CD14-positive monocyte (primary cell): Measurements from ENCODE around the gene SETDB1. TPM values are rescaled to one million over a fixed set of nuclear protein-coding genes. Genes with fewer than 3 reads are reported as not detected.

Experiments
- DNase-seq, 3 donors: peaks; one replicate each; pipeline ENCODE4 v3.0.0-alpha.2; 2011 to 2022
- H2AFZ ChIP-seq: 2 replicates; pipeline ENCODE4 v1.6.0; 2012; ENCODE audit warnings: mild to moderate bottlenecking, low read depth, low read length, inconsistent platforms; ENCODE audit not compliant: insufficient read depth, poor library complexity, severe bottlenecking
- H3K27ac ChIP-seq, 2 donors: 1 replicate in 1 of 2; 2 replicates in 1 of 2; pipeline ENCODE4 v1.5.1; 2012 to 2013; ENCODE audit warnings: low read length in 2 of 2, control low read depth in 1 of 2, inconsistent platforms in 1 of 2, low read depth in 1 of 2, mild to moderate bottlenecking in 1 of 2
- H3K27me3 ChIP-seq, 2 donors: one replicate each; pipeline versions ENCODE4 v1.6.0 to v1.6.1; 2011 to 2013; ENCODE audit warnings: low read length in 2 of 2; ENCODE audit not compliant: control insufficient read depth in 2 of 2, insufficient read depth in 2 of 2
- H3K36me3 ChIP-seq, 2 donors: replicated peaks in 1 of 2; 1 replicate in 1 of 2; 2 replicates in 1 of 2; pipeline versions ENCODE4 v1.5.1 to v1.6.1; 2012 to 2013; ENCODE audit warnings: low read length in 2 of 2, control low read depth in 1 of 2, inconsistent platforms in 1 of 2, mild to moderate bottlenecking in 1 of 2; ENCODE audit not compliant: insufficient read depth in 2 of 2, control insufficient read depth in 1 of 2
- H3K4me1 ChIP-seq, 2 donors: 1 replicate in 1 of 2; 2 replicates in 1 of 2; pipeline versions ENCODE4 v1.5.1 to v1.6.1; 2012 to 2013; ENCODE audit warnings: low read length in 2 of 2, control low read depth in 1 of 2, inconsistent platforms in 1 of 2, mild to moderate bottlenecking in 1 of 2, moderate library complexity in 1 of 2; ENCODE audit not compliant: insufficient read depth in 2 of 2, control insufficient read depth in 1 of 2
- H3K4me2 ChIP-seq: replicated peaks from 2 replicates; pipeline ENCODE3; 2012; ENCODE audit warnings: low read length, moderate library complexity, mild to moderate bottlenecking; ENCODE audit not compliant: poor library complexity, severe bottlenecking; ENCODE audit errors: extremely low read depth
- H3K4me3 ChIP-seq, 3 experiments: fragments of 200-600 bp in 1 of 3; sonication (generic) in 1 of 3; replicated peaks in 1 of 3; 1 replicate in 2 of 3; 2 replicates in 1 of 3; pipeline ENCODE4 v1.5.1; 2011 to 2013; ENCODE audit warnings: low read length in 3 of 3, mild to moderate bottlenecking in 3 of 3, control low read depth in 2 of 3, low read depth in 2 of 3, inconsistent platforms in 1 of 3, moderate library complexity in 1 of 3
- H3K79me2 ChIP-seq: 2 replicates; pipeline ENCODE4 v1.6.0; 2012; ENCODE audit warnings: mild to moderate bottlenecking, control low read depth, inconsistent platforms, low read length, moderate library complexity; ENCODE audit not compliant: insufficient read depth
- H3K9ac ChIP-seq: 2 replicates; pipeline ENCODE4 v1.6.0; 2017; ENCODE audit warnings: low read length, mild to moderate bottlenecking; ENCODE audit not compliant: insufficient read depth, poor library complexity, severe bottlenecking
- H3K9me3 ChIP-seq, 2 donors: replicated peaks in 1 of 2; 1 replicate in 1 of 2; 2 replicates in 1 of 2; pipeline versions ENCODE4 v1.5.1 to v1.6.1; 2012 to 2013; ENCODE audit warnings: low read length in 2 of 2, control low read depth in 1 of 2; ENCODE audit not compliant: control insufficient read depth in 1 of 2, insufficient read depth in 1 of 2
- H4K20me1 ChIP-seq: 2 replicates; pipeline ENCODE4 v1.6.0; 2012; ENCODE audit warnings: mild to moderate bottlenecking, low read length, control low read depth, moderate library complexity; ENCODE audit not compliant: insufficient read depth
- H3K27ac Mint-ChIP-seq, 7 donors: one replicate each; pipeline ENCODE4 v1.8.0; 2020; ENCODE audit warnings: mild to moderate bottlenecking in 7 of 7, mixed read lengths in 7 of 7, moderate library complexity in 6 of 7, inconsistent platforms in 2 of 7
- H3K27me3 Mint-ChIP-seq, 3 donors: one replicate each; pipeline ENCODE4 v1.8.0; 2021 to 2022; ENCODE audit warnings: low read depth in 3 of 3, mild to moderate bottlenecking in 3 of 3, mixed read lengths in 3 of 3, moderate library complexity in 3 of 3, inconsistent platforms in 1 of 3
- H3K36me3 Mint-ChIP-seq, 2 donors: one replicate each; pipeline ENCODE4 v1.8.0; 2020; ENCODE audit warnings: mixed read lengths in 2 of 2, inconsistent platforms in 1 of 2, mild to moderate bottlenecking in 1 of 2
- H3K4me1 Mint-ChIP-seq: one replicate; pipeline ENCODE4 v1.8.0; 2020; ENCODE audit warnings: mild to moderate bottlenecking, mixed read lengths
- H3K4me3 Mint-ChIP-seq, 2 donors: one replicate each; pipeline ENCODE4 v1.8.0; 2020; ENCODE audit warnings: mild to moderate bottlenecking in 2 of 2, mixed read lengths in 2 of 2, moderate library complexity in 1 of 2
- H3K9me3 Mint-ChIP-seq, 7 donors: one replicate each; pipeline ENCODE4 v1.8.0; 2020 to 2022; ENCODE audit warnings: mixed read lengths in 7 of 7, mild to moderate bottlenecking in 6 of 7, moderate library complexity in 6 of 7, inconsistent platforms in 2 of 7
- WGBS: methylation state at CpG from one replicate; pipeline ENCODE4 v1.1.5; 2013; ENCODE audit warnings: missing lambda C conversion rate; ENCODE audit not compliant: insufficient coverage; 5-methylcytosine and 5-hydroxymethylcytosine counted together
- intact Hi-C, 2 donors: fragments of 100-400 bp; cut with micrococcal nuclease; formaldehyde crosslinking; loops; one replicate each; pipeline versions ENCODE4 v1.15.0 to v1.15.1; 2023
- polyA plus RNA-seq, 3 donors: library from polyadenylated mRNA; depleted of rRNA in 1 of 3; unstranded in 2 of 3; stranded (reverse) in 1 of 3; fragments of 300-500 nt in 2 of 3; fragments of >200 nt in 1 of 3; fragmentation: Illumina TruSeq in 2 of 3; gene quantifications; 1 replicate in 2 of 3; 2 replicates in 1 of 3; pipeline ENCODE4 v1.2.3, GENCODE V29; 2012 to 2021
- TF ChIP-seq, protein P1 (sequence below): fragments of 200-600 bp; IDR thresholded peaks from one replicate; pipeline ENCODE4 v1.8.0; 2022; ENCODE audit warnings: antibody characterized with exemption, mild to moderate bottlenecking

SETDB1 gene
- polyA plus RNA-seq, 3 donors = 13.9 to 69.4 (median 15.5) TPM

DNA sequence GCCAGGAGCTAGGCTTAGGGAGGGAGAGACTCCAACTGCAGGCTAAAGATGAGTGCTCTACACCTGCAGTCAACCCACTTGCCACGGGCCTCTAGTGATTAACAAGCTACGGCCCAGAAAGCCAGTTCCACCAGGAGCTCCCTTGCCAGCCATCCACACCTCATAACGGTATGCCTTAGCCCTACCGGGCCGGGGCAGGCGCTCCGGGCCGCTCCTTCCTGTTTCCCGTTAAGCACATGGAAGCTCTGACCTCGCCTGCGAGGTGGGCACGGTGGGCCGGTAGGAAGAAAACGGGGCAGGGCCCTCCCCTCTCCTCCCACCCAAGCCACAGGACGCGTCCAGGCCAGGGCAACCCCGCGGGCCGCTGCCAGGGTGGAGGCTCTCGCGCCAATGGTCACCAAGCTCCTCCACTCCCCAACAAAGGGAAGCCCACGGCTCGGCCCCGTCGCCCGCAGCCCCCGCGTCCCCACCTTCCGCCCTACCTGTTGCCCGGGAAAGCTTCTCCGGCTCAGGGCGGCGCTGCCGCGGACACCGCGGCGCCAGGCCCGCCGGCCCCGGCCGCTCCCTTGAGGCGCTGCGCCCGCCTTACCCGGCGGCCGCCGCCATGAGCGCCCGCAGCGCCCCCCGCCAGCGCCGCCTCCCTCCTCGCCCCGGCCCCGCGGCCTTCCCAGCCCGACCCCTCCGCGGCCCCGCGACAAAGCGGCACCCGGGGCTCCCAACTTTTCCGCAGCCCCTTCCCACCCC, 47.8 kb downstream of the SETDB1 start:
- Mint-ChIP-seq H3K27ac (peak overlapping the region; percentile 57 to 91 (median 77)), H3K36me3 (peaks cover 4 to 8% of the 10 kb centered on the region in 2 donors), H3K4me1 (peaks cover 82% of the 10 kb centered on the region), H3K9me3 (no peaks in the 10 kb centered on the region), H3K4me3 (peak overlapping the region; percentile 86 to 90), H3K27me3 (no peaks in the 10 kb centered on the region)
- peaks cover 75 to 84% of the 10 kb centered on the region in 2 donors for H3K4me1 ChIP-seq
- peak overlapping the region; percentile 75 for H2AFZ ChIP-seq
- peaks cover 75% of the 10 kb centered on the region for H3K79me2 ChIP-seq
- under 1% methylated on average over 64 of the region's 67 CpGs for WGBS
- peaks cover under 1 to 6% of the 10 kb centered on the region in 2 donors for H3K36me3 ChIP-seq
- no peaks in the 10 kb centered on the region for H3K9me3 ChIP-seq
- TF ChIP-seq, protein P1, sequence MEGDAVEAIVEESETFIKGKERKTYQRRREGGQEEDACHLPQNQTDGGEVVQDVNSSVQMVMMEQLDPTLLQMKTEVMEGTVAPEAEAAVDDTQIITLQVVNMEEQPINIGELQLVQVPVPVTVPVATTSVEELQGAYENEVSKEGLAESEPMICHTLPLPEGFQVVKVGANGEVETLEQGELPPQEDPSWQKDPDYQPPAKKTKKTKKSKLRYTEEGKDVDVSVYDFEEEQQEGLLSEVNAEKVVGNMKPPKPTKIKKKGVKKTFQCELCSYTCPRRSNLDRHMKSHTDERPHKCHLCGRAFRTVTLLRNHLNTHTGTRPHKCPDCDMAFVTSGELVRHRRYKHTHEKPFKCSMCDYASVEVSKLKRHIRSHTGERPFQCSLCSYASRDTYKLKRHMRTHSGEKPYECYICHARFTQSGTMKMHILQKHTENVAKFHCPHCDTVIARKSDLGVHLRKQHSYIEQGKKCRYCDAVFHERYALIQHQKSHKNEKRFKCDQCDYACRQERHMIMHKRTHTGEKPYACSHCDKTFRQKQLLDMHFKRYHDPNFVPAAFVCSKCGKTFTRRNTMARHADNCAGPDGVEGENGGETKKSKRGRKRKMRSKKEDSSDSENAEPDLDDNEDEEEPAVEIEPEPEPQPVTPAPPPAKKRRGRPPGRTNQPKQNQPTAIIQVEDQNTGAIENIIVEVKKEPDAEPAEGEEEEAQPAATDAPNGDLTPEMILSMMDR = no peak
- peak overlapping the region; percentile 83 for H3K9ac ChIP-seq
- H4K20me1 ChIP-seq = peaks cover 48% of the 10 kb centered on the region
- peak overlapping the region; percentile 98 for H3K4me2 ChIP-seq
- peak overlapping the region; percentile 68 to 84 for H3K27ac ChIP-seq
- intact Hi-C loops = loop anchor here (5.0 to 10.0 kb wide), 3 partner anchors 33 to 209 kb away; partner anchors contain the start of genes CTSS (in 1 of the 2), MINDY1 (in 1 of the 2), PRUNE1 (in 1 of the 2) and SETDB1 (in 1 of the 2)
- peak in 2 of 3 donors; percentile 35 to 40 for DNase-seq
- H3K4me3 ChIP-seq = peak overlapping the region; percentile 52 to 92 (median 88)
- no peaks in the 10 kb centered on the region for H3K27me3 ChIP-seq

DNA sequence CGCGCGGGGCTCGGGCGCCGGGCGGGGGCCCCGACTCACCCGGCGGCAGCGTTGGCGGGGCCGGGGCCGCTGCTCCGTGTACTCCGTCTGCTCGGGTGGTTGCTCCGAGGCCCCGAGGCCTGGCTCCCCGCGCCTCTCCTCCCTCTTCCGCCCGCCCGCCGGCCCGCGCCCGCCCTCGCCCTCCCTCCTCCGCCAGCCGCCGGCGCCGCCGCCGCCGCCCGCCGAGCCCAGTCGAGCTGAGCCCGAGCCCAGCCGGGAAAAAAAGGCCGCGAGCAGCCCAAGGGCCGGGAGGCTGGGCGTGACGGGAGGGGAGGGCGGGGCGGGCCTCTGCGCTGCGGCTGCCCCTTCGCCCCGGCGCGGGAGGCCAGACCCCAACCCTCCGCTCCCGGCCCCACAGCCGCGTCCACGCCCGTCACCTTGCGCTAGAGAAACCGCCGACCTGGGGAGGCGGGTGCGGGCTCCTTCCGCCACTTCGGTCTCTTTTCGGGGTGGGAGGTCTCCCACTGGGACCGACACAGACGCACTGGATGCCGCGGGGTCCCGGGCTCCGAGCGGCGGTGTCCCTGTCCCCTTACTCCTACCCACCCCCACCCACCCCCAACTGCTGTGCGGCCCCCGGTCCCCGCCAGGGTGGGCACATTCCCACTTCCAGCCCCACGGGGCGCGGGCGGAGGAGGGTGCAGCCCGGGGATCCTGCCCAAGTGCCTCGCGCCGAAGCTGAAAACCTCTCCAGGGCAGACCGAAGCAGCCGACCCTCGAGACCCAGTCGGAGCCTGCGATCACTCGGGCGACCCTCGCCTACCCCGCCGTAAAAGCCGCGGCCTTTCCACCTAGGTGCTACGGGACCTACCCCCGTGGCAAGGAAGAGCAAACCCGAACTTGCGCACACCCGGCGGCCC, 48.7 kb downstream of the SETDB1 start, which contains the start of gene CERS2:
TSS of gene CERS2 (minus strand) at position 256 of the 899 bp plus-strand sequence. CDS start 5,745 bp downstream, outside the sequence.
- H3K9ac ChIP-seq = peak within 1 kb of the TSS; percentile 83
- Mint-ChIP-seq H3K4me3 (peak within 1 kb of the TSS; percentile 86 to 90), H3K9me3 (no peaks in the 10 kb centered on the region), H3K27ac (peak within 1 kb of the TSS; percentile 57 to 91 (median 77)), H3K4me1 (peaks cover 84% of the 10 kb centered on the region), H3K27me3 (no peaks in the 10 kb centered on the region), H3K36me3 (peaks cover 2 to 7% of the 10 kb centered on the region in 2 donors)
- intact Hi-C loops = loop anchor here (5.0 to 10.0 kb wide), 4 partner anchors 32 to 210 kb away; partner anchors contain the start of genes SETDB1 (in 2 of the 2), CTSS (in 1 of the 2), MINDY1 (in 1 of the 2) and PRUNE1 (in 1 of the 2)
- no peaks in the 10 kb centered on the region for H3K27me3 ChIP-seq
- peak within 1 kb of the TSS; percentile 82 for H2AFZ ChIP-seq
- H4K20me1 ChIP-seq = peaks cover 40% of the 10 kb centered on the region
- 3% methylated on average over 90 of the region's 106 CpGs for WGBS
- peak within 1 kb of the TSS; percentile 88 to 92 (median 89) for H3K4me3 ChIP-seq
- TF ChIP-seq, protein P1 = no peak
- peaks cover 82 to 89% of the 10 kb centered on the region in 2 donors for H3K4me1 ChIP-seq
- H3K79me2 ChIP-seq = peaks cover 67% of the 10 kb centered on the region
- peak within 1 kb of the TSS; percentile 98 for H3K4me2 ChIP-seq
- peak within 1 kb of the TSS; percentile 68 to 84 for H3K27ac ChIP-seq
- DNase-seq = peak; percentile 66 to 71 (median 68)
- H3K36me3 ChIP-seq = no peaks in the 10 kb centered on the region
- no peaks in the 10 kb centered on the region for H3K9me3 ChIP-seq
